Stimulated activated CD4-positive, alpha-beta T cell treated with anti-CD3 and anti-CD28 coated beads, Interleukin-2, amount 100 ng/mL, for 24 hours (primary cell): ENCODE results near the gene NADSYN1.
"Not testable (repeated sequence)": the region's sequence is repeated elsewhere in the genome, so short reads cannot be mapped to it uniquely, and the experiment has no call there.

Source experiments
- DNase-seq, 2 donors: peaks; one replicate each; pipeline ENCODE4 v3.0.0-alpha.2; 2020

NADSYN1 gene

DNA sequence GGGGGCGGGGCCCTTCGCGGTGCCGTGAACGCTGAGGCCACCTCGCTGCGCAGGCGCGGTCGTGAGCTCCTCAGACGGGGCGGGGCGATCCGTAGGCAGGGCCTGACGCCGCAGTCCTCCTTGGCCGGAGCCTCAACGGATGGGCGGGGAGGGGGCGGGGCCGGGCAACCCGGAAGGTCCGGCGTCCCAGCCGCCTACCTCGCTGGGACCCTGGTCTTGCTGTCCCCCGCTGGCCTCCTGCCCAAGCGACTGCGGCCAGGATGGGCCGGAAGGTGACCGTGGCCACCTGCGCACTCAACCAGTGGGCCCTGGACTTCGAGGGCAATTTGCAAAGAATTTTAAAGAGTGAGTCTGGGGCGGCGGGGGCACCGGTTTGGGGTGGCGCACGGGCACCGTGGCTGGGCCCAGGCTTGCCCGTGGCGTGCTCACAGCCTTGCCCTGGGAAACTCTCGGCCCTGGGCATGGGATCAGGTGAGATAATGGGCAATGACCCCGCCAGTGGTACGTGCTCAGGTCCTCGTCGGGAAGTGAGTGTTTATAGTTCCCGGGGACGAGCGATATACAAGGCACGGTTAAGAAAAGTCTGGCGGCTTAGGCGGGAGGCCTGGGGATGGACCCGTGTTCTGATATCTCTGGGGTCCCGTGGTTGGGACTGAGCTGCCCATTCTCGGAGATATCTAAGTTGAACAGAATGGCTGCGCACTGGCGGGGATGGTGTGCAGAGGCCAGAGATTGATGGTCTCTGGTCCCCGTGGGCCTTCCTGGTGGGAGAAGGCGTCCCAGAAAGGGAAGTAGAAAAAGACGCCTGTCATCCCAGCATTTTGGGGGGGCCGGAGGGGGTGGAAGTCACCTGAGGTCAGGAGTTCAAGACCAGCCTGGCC lies at the start of gene NADSYN1:
Gene NADSYN1 (plus strand): TSS at position 167 of the 881 bp plus-strand sequence. CDS start 94 bp downstream, at position 261.
- peak; percentile 95 to 96 for DNase-seq

DNA sequence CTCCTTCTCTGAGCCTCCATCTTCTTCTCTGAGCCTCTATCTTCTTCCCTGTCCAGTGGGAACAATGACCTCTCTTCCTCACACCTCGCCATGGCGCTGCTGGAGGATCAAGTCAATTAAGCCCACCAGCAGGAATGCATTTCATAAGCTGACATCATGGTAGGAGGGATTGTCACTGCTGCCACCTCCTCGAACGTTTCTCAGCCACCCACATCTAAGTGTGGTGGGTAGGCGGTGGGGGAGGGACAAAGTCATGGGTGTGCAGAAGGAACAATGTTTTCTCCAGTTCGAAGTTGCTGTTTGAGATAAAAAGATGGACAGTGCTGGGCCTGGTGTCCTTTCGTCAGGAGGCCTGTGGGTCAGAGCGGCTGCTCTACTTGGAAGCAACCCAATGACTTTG lies 48.8 kb upstream of the NADSYN1 start:
- no peak for DNase-seq

DNA sequence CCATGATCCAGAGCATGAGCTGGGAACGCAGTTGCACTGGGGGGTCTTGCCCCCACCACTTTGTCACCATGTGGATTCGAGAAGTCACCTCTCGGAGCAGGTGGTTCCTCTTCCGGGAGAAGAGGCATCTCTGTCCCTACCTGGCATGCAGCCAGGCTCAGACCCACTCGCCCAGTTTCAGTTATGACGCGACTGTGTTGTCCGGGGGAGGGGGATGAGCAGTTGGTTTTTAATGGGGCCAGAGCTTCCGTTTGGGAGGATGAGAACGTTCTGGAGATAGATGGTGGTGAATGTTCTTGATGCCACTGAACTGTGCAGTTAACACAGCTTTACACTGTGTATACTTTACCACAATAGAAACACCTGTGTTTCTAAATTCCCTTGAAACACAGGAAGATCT lies 46.3 kb upstream of the NADSYN1 start:
- no peak for DNase-seq

DNA sequence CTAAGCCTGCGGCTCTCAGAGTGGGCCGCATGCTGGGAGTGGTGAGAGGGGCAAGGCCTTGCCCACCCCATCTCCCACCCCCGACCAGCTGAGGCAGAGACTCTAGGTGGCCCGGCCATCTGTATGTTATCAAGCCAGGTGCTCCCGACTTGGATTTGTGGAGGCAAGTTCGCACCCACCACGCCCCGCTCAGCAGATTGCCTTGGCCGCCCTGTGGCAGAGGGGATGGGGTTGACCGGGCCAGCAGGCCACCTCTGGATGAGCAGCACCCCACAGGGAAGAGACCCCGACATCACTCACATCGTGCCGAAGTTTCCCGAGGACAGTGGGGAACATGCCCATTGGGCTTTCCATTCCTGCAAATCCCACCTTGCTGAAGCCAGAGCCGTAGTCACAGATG lies 45.6 kb upstream of the NADSYN1 start:
- no peak for DNase-seq

DNA sequence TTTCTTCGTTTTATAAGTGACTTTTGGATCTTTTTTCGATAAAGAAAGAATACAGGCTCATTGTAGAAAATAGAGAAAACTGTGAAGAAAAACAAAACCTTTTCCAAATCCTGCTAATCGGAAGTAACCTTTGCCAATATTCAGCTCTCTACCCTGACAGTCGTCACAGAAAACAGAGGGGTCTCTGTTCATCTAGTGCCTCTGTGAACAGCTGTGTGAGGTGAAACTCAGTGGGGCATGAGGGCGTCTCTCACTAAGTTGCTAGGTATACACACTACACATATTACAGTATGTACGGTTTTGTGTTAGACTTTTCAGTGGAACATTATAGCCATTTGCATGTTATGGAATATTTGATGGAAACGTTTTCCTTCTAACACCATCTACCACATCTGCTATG lies 44.2 kb upstream of the NADSYN1 start:
- DNase-seq: no peak

DNA sequence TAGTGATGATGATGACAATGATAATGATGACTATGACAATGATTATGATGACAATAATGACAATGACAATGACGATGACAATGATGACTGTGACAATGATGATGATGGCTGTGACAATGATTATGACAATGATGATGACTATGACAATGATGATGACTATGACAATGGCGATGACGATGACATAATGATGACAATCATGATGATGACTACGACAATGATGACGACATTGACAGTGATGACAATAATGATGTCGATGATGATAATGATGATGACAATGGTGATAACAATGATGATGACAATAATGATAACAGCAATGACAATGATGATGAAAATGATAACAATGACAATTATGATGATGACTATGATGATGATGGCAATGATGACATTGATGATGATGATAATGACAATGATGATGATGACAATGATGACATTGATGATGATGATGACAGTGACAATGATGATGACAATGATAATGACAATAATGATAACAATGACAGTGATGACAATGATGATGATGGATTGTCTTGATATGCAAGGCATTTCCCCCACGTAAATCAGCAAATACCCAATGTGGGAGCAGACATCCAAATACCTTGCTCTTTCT lies 42.5 kb upstream of the NADSYN1 start:
- DNase-seq: no peak

DNA sequence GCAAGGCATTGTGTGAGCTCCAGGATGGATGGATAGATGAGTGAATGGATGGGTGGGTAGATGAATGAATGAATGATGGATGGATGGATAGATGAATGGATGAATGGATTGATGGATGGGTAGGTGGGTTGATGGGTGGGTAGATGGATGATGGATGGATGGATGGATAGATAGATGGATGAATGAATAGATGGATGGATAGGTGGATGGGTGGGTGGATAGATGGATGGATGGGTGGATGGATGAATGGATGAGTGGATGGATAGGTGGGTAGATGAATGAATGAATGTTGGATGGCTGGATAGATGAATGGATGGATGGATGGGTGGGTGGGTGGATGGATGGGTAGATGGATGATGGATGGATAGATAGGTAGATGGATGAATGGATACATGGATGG lies 38.4 kb upstream of the NADSYN1 start:
- no peak for DNase-seq

DNA sequence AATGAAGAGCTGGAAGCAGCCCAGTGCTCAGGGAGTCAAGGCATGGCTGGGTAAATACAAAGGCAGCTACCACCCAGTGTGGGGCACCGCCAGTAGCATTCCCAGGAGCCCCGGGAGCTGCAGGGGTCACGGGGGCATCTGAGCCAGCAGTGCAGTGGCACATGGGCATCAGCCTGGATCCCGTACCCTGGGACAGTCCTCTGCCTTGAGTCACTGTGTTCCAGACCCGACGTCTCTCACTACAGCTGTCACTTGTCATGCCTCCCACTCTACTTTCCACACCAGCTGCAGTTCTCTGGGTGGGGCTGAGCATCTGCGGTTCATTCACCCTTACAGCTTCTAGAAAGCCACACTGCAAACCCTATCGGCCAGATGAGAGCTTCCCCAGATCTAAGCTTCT lies 34.4 kb upstream of the NADSYN1 start:
- DNase-seq: peak in 1 of 2 donors; percentile 9

DNA sequence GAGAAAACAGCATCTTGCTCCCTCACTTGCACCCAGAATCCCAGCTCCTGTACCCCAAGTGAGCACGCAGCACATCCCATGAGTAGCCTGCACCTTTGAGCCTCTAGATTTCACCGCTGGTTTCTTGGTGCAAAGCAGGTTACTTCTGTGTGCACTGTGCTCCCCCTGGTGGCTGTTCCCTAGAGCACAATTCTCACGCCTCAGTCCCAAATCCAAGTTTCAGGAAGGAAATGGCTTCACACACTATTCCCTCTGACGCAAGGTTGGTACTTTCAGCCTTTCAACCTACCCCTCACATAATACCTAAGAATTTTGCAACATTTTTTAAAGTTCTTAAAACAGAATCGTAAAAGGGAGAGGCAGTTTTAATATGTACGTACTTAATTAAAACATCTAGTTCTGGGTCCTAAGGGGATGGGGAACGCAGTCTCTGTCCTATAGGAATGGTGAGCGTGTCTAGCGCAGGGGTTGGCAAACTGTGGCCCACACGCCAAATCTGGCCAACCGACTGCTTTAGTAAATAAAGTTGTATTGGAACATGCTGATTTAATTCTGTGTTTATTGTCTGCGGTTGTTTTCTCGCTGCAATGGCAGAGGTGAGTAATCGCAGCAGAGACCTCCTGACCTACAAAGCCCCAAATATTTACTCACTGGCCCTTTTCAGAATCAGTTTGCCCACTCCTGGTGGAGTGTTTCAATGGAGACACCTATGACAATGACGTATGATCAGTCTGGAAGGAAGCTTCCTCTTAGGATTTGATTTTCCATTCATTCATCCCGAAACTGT lies 32.4 kb upstream of the NADSYN1 start:
- peak in 1 of 2 donors; percentile 23 for DNase-seq

DNA sequence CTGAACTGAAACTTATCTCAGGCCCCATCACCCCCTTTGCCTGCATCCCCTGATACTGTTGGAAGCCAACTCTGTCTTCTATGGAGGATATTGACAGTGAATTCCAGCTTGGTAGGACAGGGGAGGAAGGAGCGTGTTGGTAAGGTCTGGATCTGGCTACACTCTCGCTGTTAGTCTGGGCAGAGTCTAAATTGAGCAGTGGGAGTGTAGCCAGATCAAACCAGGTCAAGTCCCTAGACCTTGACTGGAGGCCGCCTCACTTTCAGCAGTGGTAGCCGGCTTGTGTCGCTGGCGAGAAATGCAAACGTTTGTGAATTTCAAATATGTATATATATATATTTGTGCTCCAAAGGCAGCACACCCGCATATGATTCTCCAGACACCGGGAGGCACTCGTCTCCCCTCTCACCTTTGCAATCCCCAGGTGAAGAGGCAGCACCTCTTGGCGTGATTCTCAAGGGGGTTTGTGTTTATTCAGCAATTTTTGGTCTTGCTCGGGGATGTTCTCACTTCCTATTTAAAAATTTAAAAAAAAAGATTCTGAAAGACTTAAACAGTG lies 31.5 kb upstream of the NADSYN1 start:
- no peak for DNase-seq

DNA sequence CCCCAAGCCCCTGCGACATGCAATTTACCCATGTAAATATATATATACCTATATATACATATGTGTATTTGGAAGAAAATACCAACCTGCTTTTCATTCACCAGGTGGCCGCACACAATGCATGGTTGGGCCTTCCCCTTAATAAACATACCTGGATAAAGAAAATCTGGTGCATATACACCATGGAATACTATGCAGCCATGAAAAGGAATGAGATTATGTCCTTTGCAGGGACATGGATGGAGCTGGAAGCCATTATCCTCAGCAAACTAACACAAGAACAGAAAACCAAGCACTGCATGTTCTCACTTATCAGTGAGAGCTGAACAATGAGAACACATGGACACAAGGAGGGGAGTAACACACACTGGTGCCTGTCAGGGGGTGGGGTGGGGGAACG lies 30.7 kb upstream of the NADSYN1 start:
- not testable (repeated sequence) for DNase-seq

DNA sequence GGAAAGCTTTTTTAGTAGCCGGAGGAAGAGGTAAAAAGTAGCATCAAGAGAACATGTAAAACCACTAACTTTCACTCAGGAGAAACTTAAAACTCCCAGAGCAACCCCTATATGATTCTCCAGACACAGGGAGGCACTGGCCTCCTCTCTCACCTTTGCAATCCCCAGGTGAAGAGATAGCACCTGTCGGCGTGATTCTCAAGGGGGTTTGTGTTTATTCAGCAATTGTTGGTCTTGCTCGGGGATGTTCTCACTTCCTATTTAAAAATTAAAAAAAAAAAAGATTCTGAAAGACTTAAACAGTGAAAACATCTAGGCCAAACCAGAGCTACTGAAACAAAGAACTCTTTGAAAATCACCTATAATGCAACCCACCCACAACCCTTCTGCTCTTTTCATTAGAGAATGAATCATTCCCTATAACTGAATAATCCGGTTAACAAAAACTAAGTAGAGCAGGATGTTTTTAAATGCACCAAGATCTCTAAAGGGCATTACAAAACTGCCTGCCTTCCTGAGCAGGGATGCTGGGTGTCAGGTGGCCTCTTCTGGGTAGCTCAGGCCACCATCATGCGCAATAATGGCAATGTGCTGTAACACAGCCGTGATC lies 29.7 kb upstream of the NADSYN1 start:
- DNase-seq: no peak

DNA sequence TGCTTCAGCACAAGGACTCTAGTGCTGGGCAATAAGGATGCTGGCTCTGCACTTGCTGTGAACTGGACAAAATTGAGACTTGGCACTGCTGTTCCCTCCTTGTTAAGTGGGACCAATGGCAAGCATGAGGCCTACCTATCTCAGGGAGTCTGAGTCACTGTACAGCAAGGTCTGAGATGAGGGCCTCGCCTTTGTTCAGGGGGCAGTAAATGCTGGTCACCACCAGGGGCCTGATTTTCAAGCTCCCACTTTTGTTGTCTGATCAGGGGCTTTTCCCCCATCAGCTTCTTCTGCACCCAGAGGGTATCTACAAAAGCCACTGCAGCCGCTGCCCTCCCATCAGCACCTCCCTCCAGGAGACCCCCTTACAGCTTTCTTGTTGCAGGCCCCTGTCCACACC lies 27.6 kb upstream of the NADSYN1 start:
- no peak for DNase-seq

DNA sequence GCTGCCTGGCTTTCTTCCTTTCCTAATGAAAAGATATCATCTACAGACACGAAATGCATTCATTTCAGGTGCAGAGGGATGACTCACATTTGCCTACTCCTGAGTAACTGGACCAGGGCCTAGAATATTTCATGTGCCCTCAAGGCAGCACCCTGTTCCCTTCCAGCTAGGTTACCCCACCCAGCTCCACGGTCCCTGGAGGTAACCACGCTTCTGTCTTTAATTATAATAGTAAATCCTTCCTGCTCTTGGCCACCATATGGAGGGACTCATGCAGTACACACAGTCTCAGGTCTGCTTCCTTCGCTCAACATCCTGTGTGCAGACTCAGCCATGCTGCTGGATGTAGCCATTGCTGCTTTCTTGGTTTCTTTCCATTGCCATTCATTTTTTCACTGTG lies 27.1 kb upstream of the NADSYN1 start:
- DNase-seq: no peak

DNA sequence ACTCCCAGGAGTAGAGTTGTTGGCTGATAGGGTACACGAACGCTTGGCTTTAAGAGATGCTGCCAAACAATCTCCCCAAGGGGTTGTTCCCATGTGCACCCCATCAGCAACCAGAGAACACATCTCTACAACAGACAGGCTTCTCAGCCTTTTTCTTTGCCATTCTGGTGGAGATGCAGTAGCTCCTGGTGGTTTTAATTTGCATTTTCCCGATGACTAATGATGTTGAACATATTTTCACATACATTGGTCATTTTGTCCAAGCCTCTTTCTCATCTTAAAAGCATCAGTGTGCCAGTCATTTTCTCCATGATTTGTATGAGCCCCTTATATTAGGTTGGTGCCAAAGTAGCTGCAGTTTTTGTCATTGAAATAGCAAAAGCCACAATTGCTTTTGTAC lies 26.6 kb upstream of the NADSYN1 start:
- no peak for DNase-seq

DNA sequence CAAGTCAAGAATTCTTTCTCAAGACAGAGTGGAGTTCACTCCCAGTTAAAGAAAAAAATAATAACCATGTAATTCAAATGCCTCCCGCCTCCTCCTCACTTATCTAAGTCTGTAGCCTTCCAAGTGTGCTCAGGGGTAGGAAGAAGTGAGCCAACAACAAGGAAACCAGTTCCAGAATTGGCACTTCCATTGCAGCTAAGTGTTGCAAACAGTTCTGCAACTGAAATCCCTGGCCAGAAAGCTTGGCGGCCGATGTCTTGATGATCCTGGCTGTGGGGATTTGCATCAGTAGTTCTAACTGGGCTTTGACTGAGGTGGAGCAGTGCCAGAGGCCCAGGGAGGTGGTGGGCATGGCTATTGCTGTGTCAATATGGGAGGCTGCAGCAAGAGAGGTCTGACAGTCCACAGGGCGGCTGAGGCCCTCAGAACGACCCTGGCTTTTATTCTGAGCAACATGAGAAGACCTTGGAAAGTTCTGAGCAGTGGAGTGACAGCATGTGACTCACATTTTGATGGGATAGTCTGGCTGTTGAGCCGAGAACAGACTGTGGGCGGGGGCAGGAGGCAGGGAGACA lies 24.1 kb upstream of the NADSYN1 start:
- DNase-seq: no peak

DNA sequence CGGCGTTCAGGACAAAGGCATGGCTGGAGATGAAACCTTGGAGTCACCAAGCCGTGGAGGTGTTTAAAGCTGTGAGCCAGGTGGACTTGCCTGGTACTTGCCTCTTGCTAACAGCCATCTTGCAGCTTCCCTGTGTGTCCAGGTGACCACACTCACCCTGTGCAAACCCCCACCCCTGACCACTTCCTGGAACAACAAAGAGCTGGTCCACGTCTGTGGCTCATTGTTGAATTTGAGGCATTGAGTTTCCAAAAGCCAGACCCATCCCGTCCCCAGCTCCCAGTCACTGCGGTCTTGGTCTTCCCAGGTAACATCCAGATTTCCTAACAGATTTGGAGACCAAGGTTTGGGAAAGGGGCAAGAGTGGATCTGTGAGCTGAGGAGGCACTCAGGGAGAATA lies 23.3 kb upstream of the NADSYN1 start:
- no peak for DNase-seq

DNA sequence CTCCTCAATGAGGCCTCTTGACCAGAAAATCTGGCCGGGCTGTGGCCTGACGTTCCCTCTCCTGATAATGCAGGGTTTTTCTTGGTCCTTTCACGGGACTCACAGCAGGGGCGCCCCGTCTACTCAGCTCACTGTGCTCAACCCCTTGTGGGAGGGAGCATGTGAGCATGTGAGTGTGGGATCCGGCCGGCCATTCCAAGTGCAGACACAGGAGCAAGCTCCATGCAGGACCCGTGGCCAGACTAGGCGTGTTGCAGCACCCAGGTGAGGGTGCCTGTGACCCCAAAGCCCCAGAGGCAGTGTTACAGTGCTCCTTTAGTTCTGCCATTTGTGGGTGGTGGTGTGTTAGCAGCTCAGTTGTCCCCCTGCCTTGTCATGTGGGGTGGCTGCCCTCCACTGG lies 22.8 kb upstream of the NADSYN1 start:
- no peak for DNase-seq

DNA sequence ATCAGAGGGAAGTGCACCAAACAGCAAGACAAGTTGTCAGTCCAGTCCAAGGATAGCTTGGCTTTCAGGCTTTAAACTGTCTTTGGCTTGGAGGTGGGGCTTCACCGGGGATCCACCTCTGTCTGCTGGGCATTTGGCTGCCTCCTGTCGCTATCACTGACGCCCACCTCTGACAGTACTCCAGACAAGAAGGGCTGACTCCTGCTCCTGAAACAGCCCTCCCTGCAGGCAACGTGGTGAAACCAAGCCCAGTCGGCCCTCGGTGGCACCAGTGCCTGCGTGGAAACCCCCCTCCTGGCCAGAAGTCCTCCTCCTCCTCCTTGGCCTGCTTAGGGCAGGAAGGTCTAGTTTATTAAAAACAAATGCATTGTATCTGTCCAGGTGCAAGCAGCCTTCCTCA lies 21.7 kb upstream of the NADSYN1 start:
- DNase-seq: no peak

DNA sequence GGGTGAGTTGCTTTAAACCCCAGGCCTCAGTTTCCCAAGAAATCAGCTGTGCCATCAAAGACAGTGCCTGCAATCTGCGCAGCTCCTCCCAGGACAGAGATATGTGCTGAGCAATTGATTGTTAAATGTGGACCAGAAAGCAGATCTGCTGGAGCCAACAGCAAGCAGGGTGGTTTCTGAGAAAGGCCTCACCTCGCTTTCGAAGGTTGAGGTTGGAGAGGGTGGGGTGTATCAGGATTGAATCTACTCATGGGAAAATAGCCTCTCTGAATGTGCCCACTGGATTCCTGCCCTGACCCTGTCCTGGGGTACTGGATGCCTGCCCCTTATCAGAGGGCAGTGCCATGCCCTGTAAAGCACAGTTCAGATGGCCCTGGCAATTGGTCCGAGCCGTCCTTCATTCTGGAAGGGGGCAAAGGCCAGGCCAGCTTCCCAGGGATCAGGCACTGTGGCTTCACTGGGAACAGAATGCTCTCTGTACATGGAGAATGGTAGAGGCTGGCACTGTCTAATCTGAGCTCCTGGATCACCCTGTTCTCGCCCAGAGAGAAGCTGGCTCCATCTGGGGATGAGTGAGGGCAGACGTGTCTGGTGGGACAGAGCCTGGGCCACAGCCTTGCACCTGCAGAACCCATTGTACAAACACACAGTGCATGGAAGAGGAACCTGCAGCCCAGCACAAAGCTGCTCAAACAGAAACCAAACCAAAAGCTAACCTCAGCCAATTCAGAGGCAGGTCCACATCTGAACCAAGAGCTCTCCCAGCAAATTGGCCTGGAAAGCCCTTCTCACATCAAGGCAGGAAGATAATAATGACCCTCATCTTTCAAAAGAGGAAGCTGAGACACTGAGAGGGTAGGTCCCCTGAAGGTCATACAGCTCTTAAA lies 20.0 kb upstream of the NADSYN1 start:
- no peak for DNase-seq

DNA sequence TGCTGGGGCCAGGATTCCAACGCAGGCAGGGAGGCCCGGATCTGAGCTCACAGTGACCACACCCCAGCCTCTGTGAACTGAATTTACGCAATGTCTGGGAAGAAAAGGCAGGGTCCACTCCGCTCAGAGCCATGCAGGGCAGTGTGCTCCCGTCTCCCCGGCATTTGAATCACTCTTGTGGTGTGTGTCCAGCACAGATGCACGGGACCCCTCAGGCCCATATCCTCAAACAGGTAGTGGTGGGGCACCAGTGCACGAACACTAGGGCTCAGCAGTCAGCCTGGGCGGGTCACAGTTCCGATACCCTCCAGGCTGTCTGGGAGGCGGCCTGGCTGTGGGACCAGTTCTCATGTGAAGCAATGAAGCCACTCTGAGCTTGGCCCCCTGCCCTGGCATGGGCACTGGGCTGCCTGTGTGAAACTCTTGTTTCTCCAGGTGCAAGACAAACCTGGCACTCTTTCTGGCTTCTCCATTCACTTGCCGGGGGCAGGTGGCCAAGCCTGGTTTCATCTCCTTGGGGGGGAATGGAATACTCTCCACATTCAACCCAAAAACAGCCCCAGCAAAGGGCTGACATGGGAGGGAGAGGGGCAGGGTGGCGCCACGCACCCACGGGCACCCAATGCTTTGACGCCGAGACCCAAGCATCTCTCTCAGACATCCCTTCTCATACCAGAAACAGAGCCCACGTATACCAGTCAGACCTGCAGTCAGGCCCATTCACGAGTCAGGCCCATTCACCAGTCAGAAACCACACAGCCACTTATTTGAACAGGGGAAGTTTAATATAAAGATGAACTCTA lies 19.2 kb upstream of the NADSYN1 start:
- DNase-seq: no peak
